Astrocyte of the spinal cord (primary cell): Measurements from ENCODE around the gene RNF180.
"Not testable (repeated sequence)": the region's sequence is repeated elsewhere in the genome, so short reads cannot be mapped to it uniquely, and the experiment has no call there.

Experiments
- DNase-seq: peaks from one replicate; pipeline ENCODE4 v3.0.0; 2011; ENCODE audit warnings: low read depth, low spot score
- H3K4me3 ChIP-seq: 2 replicates; pipeline ENCODE4 v1.5.1; 2011; ENCODE audit warnings: low read depth, mild to moderate bottlenecking, low read length, moderate library complexity
- in situ Hi-C: cut with HindIII; loops from 2 replicates; pipeline ENCODE4 v1.10.0; 2017; ENCODE audit warnings: low sequenced_read_pairs
- TF ChIP-seq, protein P1 (sequence below): IDR thresholded peaks from 2 replicates; pipeline ENCODE4 v1.5.1; 2012; ENCODE audit warnings: low read depth, mild to moderate bottlenecking, low read length, inconsistent platforms

Gene RNF180

DNA sequence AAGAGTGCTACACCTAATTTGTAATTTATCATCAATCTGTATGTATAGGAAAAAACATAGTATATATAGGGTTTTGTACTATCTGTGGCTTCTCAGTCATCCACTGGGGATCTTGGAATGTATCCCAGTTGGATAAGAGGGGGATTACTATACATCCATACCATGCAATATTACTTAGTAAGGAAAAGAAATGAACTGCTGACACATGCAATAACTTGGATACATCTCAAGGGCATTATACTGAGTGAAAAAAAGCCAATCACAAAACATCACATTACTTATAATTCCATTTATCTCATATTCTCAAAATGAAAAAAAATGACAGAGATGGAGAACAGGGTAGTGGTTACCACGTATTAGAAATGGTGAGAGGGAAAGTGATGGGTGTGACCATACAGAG is 231.9 kb downstream of the RNF180 start:
- no peak for DNase-seq
- TF ChIP-seq, protein P1, sequence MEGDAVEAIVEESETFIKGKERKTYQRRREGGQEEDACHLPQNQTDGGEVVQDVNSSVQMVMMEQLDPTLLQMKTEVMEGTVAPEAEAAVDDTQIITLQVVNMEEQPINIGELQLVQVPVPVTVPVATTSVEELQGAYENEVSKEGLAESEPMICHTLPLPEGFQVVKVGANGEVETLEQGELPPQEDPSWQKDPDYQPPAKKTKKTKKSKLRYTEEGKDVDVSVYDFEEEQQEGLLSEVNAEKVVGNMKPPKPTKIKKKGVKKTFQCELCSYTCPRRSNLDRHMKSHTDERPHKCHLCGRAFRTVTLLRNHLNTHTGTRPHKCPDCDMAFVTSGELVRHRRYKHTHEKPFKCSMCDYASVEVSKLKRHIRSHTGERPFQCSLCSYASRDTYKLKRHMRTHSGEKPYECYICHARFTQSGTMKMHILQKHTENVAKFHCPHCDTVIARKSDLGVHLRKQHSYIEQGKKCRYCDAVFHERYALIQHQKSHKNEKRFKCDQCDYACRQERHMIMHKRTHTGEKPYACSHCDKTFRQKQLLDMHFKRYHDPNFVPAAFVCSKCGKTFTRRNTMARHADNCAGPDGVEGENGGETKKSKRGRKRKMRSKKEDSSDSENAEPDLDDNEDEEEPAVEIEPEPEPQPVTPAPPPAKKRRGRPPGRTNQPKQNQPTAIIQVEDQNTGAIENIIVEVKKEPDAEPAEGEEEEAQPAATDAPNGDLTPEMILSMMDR, result no peak
- in situ Hi-C loops, result no loop called here
- H3K4me3 ChIP-seq, result no peak overlapping the region

DNA sequence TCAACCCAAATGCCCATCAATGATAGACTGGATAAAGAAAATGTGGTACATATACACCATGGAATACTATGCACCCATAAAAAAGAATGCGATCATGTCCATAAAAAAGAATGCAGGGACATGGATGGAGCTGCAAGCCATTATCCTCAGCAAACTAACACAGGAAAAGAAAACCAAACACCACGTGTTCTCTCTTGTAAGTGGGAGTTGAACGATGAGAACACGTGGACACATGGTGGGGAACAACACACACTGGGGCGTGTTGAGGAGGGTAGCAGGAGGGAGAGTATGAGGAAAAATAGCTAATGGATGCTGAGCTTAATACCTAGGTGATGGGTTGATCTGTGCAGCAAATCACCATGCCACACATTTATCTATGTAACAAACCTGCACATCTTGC is 233.1 kb downstream of the RNF180 start:
- in situ Hi-C loops, DNase-seq, H3K4me3 ChIP-seq: not testable (repeated sequence)

DNA sequence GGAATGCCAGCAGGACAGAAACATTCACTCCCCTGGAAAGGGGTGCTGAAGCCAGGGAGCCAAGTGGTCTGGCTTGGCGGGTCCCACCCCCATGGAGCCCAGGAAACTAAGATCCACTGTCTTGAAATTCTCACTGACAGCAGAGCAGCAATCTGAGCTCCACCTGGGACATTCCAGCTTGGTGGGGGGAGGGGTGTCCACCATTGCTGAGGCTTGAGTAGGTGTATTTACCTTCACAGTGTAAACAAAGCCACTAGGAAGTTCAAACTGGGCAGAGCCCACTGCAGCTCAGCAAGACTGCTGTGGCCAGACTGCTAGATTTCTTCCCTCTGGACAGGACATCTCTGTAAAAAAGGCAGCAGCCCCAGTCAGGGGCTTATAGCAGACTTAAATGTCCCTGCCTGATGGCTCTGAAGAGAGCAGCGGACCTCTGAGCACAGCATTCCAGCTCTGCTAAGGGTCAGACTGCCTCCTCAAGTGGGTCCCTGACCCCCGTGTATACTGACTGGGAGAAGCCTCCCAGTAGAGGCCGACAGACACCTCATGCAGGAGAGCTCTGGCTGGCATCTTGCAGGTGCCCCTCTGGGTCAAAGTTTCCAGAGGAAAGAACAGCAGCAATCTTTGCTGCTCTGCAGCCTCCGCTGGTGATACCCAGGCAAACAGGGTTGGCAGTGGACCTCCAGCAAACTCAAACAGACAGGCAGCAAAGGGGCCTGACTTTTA is 241.6 kb downstream of the RNF180 start:
- H3K4me3 ChIP-seq, DNase-seq, in situ Hi-C loops: not testable (repeated sequence)

DNA sequence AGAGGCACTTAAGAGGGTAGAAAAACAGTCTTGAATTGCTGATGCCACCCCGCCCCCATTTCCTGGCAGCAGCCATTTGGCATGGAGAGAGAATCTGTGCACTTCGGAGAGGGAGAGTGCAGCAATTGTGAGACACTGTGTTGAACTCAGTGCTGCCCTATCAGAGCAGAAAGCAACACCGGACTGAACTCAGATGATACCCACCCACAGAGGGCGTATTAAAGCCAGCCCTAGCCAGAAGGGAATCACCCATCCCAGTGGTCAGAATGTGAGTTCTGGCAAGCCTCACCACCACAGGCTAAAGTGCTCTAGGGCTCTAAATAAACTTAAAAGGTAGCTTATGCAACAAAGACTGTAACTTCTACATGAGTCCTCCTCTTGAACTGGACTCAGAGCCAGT is 251.7 kb downstream of the RNF180 start:
- H3K4me3 ChIP-seq, result no peak overlapping the region
- TF ChIP-seq, protein P1, result no peak
- in situ Hi-C loops, result no loop called here

DNA sequence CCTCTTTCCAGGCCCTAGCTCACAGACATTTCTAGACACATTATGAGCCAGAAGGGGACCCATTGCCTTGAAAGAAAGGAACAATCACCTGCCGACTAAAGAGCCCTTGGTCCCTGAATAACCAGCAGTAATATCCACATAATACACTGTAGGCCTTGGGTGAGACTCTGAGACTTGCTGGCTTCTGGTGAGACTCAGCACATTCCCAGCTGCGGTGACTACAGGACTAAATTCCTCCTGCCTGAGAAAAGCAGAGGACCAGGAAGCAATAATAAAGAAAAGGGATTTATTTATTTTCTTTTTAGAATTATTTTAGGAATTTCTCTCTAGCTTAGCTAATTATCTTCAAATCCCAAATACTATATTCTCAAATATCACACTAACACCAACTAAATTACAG is 252.4 kb downstream of the RNF180 start:
- no peak for DNase-seq
- no peak overlapping the region for H3K4me3 ChIP-seq
- TF ChIP-seq, protein P1, result no peak
- in situ Hi-C loops, result no loop called here

More for the DNA sequence above, 251.7 kb downstream of the RNF180 start:
- no peak for DNase-seq
